ENCODE results near the gene NCF4.

Gene NCF4

DNA sequence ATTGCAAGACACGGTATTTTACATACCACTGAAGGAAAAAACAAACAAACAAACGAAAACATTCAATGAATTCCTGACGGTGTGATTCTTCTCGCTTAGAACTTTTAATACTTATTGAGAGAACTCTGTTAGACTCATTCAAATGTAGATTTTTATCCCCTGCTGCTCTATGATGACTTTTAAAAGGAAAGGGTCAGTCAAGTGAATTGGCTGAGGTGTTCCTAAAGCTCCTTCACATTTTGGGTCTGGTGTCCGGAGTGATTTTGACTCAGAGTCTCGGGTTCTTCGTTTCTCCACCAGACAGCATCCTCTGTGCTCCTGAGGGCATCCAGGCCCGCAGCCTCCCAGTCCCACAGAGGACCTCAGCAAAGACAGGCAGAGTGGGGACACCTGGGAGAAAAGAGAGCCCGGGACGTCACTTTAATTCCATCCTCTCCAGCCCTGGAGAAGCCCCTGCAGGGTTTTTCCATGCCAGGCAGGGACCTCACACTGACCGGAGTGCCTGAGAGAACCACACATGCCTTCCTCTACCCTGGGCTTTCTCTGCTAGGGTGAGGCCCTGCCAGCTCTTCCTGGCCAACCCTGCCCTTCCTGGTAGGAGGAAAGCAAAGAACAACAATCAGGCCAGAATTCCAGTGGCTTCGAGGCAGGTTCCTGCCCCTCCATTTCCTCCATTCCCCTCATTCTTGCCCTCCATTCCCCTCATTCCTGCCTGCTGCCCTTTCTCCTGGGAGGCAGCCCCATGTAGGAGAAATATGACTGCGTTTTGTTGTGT is 51.3 kb downstream of the NCF4 start:
- H3K4me3 ChIP-seq: no peak overlapping the region
- TF ChIP-seq, protein P1, sequence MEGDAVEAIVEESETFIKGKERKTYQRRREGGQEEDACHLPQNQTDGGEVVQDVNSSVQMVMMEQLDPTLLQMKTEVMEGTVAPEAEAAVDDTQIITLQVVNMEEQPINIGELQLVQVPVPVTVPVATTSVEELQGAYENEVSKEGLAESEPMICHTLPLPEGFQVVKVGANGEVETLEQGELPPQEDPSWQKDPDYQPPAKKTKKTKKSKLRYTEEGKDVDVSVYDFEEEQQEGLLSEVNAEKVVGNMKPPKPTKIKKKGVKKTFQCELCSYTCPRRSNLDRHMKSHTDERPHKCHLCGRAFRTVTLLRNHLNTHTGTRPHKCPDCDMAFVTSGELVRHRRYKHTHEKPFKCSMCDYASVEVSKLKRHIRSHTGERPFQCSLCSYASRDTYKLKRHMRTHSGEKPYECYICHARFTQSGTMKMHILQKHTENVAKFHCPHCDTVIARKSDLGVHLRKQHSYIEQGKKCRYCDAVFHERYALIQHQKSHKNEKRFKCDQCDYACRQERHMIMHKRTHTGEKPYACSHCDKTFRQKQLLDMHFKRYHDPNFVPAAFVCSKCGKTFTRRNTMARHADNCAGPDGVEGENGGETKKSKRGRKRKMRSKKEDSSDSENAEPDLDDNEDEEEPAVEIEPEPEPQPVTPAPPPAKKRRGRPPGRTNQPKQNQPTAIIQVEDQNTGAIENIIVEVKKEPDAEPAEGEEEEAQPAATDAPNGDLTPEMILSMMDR (IDR thresholded peaks at IDR 0.05): no peak
- DNase-seq (ENCODE audit: low spot score): no peak
- peak overlapping the region in 1 of 2 donors; percentile 82 for H3K27ac ChIP-seq

DNA sequence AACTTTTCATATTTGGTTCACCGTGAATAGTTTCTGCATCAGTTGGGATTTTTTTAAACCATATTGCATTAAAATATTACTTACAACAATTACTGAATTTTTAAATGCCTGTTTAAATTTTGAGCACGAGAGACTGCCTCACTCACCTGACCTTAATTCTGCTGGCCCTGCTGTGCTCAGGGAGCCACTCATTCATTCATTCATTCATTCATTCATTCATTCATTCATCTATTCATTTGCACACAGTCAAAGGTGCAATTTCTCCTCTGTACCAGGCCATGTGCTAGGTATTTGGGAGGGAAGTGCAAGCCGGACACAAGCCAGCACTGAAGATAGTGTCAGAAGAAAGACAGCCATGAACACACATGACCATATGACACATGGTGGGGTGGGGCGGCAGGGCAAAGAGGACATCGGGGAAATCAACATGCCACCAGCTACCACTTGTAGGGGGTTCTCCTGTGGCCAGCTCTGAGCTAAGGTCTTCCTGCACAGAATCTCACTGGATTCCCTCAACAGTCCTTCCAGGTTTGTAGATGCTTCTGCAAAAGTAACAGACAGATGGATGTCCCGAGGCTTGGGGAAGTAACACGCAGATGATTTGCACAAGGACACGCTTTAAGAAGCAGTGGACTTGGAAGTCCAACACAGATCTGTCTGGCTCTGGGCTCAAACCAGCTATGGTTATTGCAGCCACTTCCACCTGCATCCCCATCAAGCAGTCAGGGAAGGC is 52.1 kb downstream of the NCF4 start:
- TF ChIP-seq, protein P1 (IDR thresholded peaks at IDR 0.05): no peak

DNA sequence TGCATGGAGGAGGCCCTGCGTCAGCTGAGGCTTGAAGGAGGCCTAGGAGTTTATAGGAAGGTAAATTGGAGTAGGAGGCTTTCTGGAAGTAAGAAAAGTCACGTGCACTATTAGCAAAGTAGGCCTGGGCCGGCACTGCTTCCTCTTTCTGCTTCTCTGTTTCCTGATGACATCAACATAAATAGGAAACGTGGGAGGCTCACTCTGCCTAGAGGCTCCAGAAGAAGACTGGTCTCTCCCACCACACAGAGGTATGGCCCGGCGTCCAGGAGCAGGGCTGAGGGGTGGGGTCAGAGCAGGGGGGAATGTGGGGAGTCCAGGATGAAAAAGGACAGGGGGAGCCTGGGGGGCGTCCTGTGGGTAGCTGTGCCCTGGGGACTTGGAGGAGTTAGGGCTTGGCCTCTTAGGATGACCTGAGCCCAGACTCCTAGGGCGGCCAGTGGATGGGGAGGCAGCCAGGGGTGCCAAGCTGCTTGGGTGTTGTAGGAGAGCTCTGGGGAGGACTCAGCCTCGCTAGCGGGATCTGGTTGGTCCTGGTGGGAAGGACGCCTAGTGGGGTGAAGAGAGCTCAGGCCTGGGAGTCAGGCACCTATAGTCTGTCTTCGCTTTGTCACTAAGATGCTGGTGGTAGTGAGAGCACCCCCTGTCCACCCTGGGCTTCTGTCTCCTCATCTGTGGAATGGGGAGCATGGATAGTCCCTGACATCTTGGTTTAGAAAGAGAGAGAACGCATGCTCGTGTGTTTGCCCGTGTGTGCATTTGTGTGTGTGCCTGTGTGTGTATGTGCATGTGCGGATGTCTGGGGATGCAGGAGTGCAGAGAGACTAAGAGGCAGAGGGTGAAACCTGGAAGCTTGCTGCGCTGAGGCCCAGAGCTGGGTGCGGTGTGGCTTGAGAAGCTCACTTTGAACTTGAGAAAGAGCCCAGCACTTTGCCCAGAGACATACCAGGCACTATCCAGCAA is 52.9 kb downstream of the NCF4 start, which contains the start of gene CSF2RB:
TSS of gene CSF2RB (plus strand) at position 202 of the 963 bp plus-strand sequence. CDS start 8,580 bp downstream, outside the sequence.
- TF ChIP-seq, protein P1 (IDR thresholded peaks at IDR 0.05): no peak
- no peak for DNase-seq (ENCODE audit: low spot score)
- Histone ChIP-seq H3K4me3 (peak within 1 kb of the TSS; percentile 45), H3K27ac (peak within 1 kb of the TSS in 1 of 2 donors; percentile 82)

More for the DNA sequence above, 52.1 kb downstream of the NCF4 start:
- no peak overlapping the region for H3K4me3 ChIP-seq
- H3K27ac ChIP-seq: peak overlapping the region in 1 of 2 donors; percentile 82
- DNase-seq (ENCODE audit: low spot score): no peak

DNA sequence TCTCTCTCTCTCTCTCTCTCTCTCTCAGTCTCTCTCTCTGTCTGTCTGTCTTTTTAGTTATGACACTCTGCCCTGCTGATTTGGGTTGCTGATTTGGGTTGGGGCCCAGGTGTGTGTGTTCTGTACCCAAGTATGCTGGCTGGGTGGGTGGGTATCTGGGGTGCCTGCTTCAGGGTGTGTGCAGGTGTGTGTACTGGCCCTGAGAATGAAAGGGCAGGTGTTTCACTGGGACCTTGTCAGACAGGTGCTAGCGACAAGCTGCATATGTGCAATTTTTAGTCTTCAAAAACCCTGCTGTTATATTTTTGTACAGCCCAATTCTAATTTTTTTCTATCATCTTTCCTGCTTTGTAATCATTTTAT is 53.6 kb downstream of the NCF4 start:
- peak overlapping the region in 1 of 2 donors; percentile 82 for H3K27ac ChIP-seq
- no peak for DNase-seq (ENCODE audit: low spot score)
- peak overlapping the region; percentile 45 for H3K4me3 ChIP-seq
- TF ChIP-seq, protein P1 (IDR thresholded peaks at IDR 0.05): no peak

DNA sequence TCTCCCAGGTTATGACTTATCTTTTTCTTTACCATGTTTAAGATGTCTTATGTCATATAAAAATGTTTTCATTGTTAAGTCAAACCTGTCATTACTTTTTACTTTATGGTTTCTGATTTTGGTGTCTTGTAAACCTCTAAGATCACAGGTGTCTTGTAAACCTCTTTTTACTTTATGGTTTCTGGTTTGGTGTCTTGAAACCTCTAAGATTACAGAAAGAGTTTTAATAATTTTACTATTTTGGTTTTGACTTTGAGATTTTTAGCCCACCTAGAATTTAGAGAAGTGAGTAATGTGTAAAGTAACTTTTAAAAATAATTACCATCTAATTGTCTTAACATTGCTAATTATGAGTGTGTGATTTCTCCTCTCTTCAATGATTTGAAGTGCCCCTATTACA is 55.2 kb downstream of the NCF4 start:
- H3K4me3 ChIP-seq: no peak overlapping the region
- no peak for DNase-seq (ENCODE audit: low spot score)
- TF ChIP-seq, protein P1 (IDR thresholded peaks at IDR 0.05): no peak
- H3K27ac ChIP-seq: no peak overlapping the region

DNA sequence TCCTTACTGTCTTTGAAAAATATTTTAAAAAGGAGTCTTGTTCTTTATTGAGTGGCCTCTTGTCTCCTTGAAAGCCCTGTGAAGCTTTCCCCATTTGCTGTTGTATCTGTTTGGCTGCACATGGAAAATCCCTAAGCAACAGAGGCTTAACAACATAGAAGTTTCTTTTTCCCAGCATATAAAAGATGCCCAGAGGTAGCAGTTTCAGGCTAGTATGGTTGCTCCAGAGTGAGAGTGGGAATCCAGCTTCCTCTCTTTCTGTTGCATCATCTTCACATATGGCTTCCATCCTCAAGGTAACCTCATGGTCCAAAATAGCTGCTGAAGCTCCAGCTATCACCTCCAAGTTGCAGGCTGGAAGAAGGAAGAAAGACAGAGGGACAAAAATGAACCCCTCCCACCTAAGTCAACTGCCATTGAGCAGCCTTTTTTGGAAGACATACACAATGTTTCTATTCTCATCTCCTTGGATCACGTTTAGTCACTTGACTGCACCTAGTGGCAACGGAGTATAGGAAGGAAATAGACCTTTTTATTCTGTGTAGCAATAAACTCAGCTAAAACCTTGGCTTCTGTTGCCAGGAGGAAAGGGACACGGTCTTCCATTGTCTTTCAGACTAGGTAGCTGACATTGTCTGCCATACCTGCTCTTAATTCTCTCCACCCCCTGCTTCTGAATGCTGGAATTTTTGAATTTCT is 57.9 kb downstream of the NCF4 start:
- TF ChIP-seq, protein P1 (IDR thresholded peaks at IDR 0.05): no peak
- no peak for DNase-seq (ENCODE audit: low spot score)
- Histone ChIP-seq H3K4me3 (no peak overlapping the region), H3K27ac (no peak overlapping the region)

Data from coronary artery (tissue), 2 donors.